AG04449 (cell line): ENCODE results near the gene PROX2.

Source experiments
- CTCF ChIA-PET: fragments of 350-600 bp; formaldehyde crosslinking; extraction: SDS; loops from one replicate; lab custom pipeline; 2021; ENCODE audit warnings: antibody characterized with exemption; lab: Yijun Ruan, JAX
- POLR2A ChIA-PET: fragments of 400-600, 350-600 bp; formaldehyde crosslinking; extraction: SDS; loops from one replicate; lab custom pipeline; 2020; ENCODE audit warnings: antibody characterized with exemption, inconsistent platforms; lab: Yijun Ruan, JAX
- DNase-seq: peaks from one replicate; pipeline ENCODE4 v3.0.0-alpha.2; 2010; ENCODE audit warnings: low read depth, low spot score
- H3K4me3 ChIP-seq: 2 replicates; pipeline ENCODE4 v1.5.1; 2011; ENCODE audit warnings: low read depth, mild to moderate bottlenecking, control low read depth, low read length
- TF ChIP-seq, protein P1 (sequence below): IDR thresholded peaks from one replicate; pipeline ENCODE4 v1.5.1; 2011; ENCODE audit warnings: mild to moderate bottlenecking, moderate library complexity, low read length, control low read depth, inconsistent platforms; ENCODE audit not compliant: insufficient read depth; ENCODE audit errors: missing control alignments

The PROX2 gene

DNA sequence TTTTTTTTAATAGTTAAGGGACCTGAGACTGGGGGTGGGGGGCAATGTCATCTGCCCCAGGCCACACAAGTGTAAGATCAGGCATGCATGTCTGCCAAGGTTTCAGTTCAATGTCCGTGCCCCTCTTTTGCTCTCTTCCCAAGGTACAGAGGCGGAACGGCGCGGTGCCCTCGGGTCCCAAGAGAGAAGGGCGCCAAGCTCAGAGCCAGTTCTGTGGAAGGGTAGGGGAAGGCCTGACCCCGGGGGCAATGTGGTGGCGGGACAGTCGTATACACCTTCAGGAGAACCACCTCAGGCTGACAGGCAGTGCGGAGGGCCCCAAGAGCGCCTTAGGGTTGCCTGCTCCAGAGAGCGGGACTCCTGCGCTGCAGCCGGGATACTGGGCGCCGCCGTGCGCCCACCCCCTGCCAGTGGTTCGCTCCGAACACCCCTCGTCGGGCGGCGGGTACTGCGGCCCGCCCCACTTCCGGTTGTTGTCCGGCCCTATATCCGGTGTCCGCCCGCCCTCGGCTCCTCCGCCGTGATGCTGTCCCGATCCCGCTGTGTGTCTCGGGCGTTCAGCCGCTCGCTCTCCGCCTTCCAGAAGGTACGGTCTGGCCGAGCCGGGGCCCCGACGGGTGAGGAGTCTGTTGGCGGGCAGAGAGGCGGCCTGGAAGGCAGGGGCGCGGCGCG lies 5.6 kb upstream of the PROX2 start, which contains the start of gene DLST:
Gene DLST, plus strand, starts transcription at position 486 of the 672 bp plus-strand sequence. Its CDS starts 38 bp downstream, at position 524.
- no peak for DNase-seq
- TF ChIP-seq, protein P1, sequence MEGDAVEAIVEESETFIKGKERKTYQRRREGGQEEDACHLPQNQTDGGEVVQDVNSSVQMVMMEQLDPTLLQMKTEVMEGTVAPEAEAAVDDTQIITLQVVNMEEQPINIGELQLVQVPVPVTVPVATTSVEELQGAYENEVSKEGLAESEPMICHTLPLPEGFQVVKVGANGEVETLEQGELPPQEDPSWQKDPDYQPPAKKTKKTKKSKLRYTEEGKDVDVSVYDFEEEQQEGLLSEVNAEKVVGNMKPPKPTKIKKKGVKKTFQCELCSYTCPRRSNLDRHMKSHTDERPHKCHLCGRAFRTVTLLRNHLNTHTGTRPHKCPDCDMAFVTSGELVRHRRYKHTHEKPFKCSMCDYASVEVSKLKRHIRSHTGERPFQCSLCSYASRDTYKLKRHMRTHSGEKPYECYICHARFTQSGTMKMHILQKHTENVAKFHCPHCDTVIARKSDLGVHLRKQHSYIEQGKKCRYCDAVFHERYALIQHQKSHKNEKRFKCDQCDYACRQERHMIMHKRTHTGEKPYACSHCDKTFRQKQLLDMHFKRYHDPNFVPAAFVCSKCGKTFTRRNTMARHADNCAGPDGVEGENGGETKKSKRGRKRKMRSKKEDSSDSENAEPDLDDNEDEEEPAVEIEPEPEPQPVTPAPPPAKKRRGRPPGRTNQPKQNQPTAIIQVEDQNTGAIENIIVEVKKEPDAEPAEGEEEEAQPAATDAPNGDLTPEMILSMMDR, result no peak
- ChIA-PET CTCF (interaction anchor here (0.7 to 20.4 kb wide), 5 partner anchors 20 to 207 kb away, joined by 3 to 568 read pairs (median 13); partner anchors contain the start of gene ACYP1), POLR2A (interaction anchor here (0.6 to 1.5 kb wide), 2 partner anchors 12 to 15 kb away, joined by 3 to 4 read pairs; no protein-coding TSS in a partner anchor)
- H3K4me3 ChIP-seq, result peak within 1 kb of the TSS; percentile 91

DNA sequence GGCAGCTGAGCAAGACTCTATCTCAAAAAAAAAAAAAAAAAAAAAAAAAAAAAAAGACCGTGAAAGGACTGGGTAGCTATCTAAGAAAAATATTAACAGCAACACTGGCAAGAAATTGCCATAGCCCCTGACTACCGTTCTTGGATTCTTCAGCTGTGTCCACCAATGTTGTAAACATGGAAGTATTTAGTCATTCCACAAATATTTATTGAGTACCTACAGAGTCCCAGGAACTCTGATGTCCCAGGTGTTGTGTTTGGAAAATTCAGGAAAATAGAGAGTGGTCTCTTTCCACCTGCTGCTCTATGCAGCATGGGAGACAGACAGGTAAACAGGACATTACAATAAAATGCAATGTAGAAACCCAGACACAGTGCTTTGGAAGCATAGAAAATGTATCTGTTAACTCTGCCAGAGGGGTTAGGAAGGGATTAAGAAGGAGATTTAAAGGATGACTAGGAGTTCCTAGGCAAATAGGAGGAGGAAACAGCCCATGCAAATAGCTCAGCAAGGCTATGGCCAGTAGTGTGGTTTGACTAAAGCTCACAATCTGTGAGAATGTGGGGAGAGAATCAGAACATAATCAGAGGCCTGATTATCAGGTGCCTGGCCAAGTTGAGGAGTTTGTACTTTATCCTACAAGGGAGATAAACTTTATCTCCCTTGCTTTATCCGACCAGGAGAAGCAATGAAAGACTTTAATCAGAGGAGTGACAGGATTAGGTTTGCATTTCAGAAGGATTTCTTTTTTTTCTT lies 3.7 kb upstream of the PROX2 start:
- ChIA-PET CTCF (interaction anchor here (0.9 to 20.4 kb wide), 9 partner anchors 13 to 270 kb away, joined by 3 to 568 read pairs (median 6); no protein-coding TSS in a partner anchor), POLR2A (interaction anchor here (0.6 kb wide), 1 partner anchor 21 kb away, joined by 3 read pairs; no protein-coding TSS in a partner anchor)
- H3K4me3 ChIP-seq, result no peak overlapping the region
- TF ChIP-seq, protein P1, result no peak
- no peak for DNase-seq

DNA sequence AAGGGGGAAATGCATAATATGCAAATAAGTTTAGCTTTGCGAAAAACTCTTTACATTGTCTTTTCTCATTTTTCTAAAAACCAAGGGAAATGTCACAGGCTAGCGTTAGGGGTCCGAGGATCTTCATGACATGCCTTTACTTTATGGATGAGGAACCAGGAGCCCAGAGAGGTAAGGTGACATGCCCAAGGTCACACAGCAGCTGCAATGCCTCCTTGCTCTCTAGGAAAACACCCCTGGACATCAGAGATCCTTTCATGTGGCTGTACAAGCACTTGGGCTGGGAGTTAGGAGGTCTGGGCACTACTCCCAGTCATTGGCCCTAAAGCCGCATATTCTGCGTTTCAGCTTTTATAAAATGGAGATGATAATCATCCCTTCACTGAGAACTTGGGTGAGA lies 741 bp downstream of the PROX2 start:
- TF ChIP-seq, protein P1, result no peak
- DNase-seq, result no peak
- POLR2A ChIA-PET, result no interaction called here
- H3K4me3 ChIP-seq, result no peak overlapping the region
- CTCF ChIA-PET, result interaction anchor here (12.5 to 20.4 kb wide), 2 partner anchors 13 to 31 kb away, joined by 163 to 568 read pairs; no protein-coding TSS in a partner anchor

DNA sequence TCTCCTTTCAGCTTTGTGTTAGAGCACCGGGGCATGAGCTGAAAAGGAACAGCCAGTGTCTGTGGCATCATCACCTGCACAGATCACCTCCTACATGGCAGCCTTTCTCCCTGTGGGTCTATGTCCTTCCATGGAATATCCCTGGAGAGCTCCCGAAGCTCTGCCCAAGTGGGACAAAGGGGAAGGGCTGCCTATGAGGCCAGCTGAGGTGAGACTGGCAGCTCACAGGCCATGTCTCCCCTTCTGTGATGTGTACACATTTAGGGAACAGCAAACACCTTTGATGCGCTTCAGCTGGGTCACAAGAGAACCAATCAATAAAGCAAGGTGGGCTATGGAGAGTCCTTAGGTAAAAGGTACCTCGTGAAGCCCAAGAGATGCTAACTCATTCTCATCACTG lies 4.1 kb downstream of the PROX2 start:
- CTCF ChIA-PET, result interaction anchor here (0.7 to 20.7 kb wide), 6 partner anchors 5 to 219 kb away, joined by 3 to 568 read pairs (median 23); partner anchors contain the start of genes DLST and PROX2
- DNase-seq, result no peak
- TF ChIP-seq, protein P1, result no peak
- POLR2A ChIA-PET, result no interaction called here
- no peak overlapping the region for H3K4me3 ChIP-seq

DNA sequence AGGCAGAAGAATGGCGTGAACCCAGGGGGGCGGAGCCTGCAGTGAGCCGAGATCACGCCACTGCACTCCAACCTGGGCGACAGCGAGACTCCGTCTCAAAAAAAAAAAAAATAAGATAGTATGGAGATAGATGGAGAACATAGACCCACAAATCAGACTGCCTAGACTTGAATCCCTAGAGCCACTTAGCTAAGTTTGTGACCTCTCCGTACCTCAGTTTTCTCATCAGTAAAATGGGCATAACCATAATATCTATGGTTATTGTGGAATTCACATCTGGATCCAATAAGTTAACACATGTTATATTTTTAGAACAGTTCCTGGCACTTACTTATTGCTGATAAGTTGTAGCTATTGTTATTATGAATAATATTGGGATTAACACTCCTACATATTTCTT lies 7.2 kb downstream of the PROX2 start:
- POLR2A ChIA-PET, result no interaction called here
- DNase-seq, result no peak
- CTCF ChIA-PET, result interaction anchor here (0.8 to 20.7 kb wide), 6 partner anchors 7 to 220 kb away, joined by 3 to 568 read pairs (median 20); partner anchors contain the start of genes DLST and PROX2
- TF ChIP-seq, protein P1, result no peak
- H3K4me3 ChIP-seq, result no peak overlapping the region
